PC-9 (cell line): ENCODE measurements around the gene NOTCH4. TPM values are rescaled to one million over a fixed set of nuclear protein-coding genes. Genes with fewer than 3 reads are reported as not detected.

Experiments
- BruUV-seq: library from RNA; stranded (reverse); fragments of 400-500 nt; replicated peaks from 2 replicates; lab custom pipeline; 2021; lab: Mats Ljungman, UMichigan
- CTCF ChIA-PET: fragments of 300-600 bp; sonication (Branson Sonifier 250); formaldehyde crosslinking; loops from one replicate; lab custom pipeline; 2022; ENCODE audit warnings: antibody characterized with exemption; lab: Charles Lee
- POLR2A ChIA-PET: fragments of 300-600 bp; sonication (Branson Sonifier 250); formaldehyde crosslinking; loops from one replicate; lab custom pipeline; 2022; ENCODE audit warnings: antibody characterized with exemption; ENCODE audit not compliant: unreplicated experiment; lab: Charles Lee
- DNase-seq, 2 experiments: peaks; one replicate each; pipeline versions ENCODE4 v3.0.0 to v3.0.0-alpha.2; 2015 to 2022; ENCODE audit warnings: mixed read lengths in 1 of 2
- H2AFZ ChIP-seq: fragments of 200-600 bp; sonication (generic); 2 replicates; pipeline ENCODE4 v1.8.1; 2017; ENCODE audit warnings: antibody characterized with exemption
- H3F3A ChIP-seq: fragments of 200-600 bp; sonication (generic); 2 replicates; pipeline ENCODE4 v1.8.1; 2017; ENCODE audit warnings: antibody characterized with exemption, mild to moderate bottlenecking, low read depth; ENCODE audit not compliant: insufficient read depth
- H3K27ac ChIP-seq: fragments of 200-600 bp; sonication (generic); 2 replicates; pipeline ENCODE4 v1.6.1; 2016; ENCODE audit warnings: mixed run types
- H3K27me3 ChIP-seq: fragments of 200-600 bp; sonication (generic); 2 replicates; pipeline ENCODE4 v1.6.1; 2016; ENCODE audit warnings: low read depth, mixed run types; ENCODE audit not compliant: insufficient read depth
- H3K36me3 ChIP-seq: fragments of 200-600 bp; sonication (generic); 2 replicates; pipeline ENCODE4 v1.6.1; 2016; ENCODE audit warnings: low read depth, mixed run types
- H3K4me1 ChIP-seq: fragments of 200-600 bp; sonication (generic); replicated peaks from 2 replicates; pipeline ENCODE4 v1.6.1; 2016; ENCODE audit warnings: mixed run types; ENCODE audit not compliant: insufficient read depth
- H3K4me2 ChIP-seq: fragments of 200-600 bp; sonication (generic); 2 replicates; pipeline ENCODE4 v1.6.1; 2017; ENCODE audit warnings: mixed run types
- H3K4me3 ChIP-seq: fragments of 200-600 bp; sonication (generic); 2 replicates; pipeline ENCODE4 v1.6.1; 2016; ENCODE audit warnings: mixed run types
- H3K79me2 ChIP-seq: fragments of 200-600 bp; sonication (generic); 2 replicates; pipeline ENCODE4 v1.6.1; 2017; ENCODE audit warnings: low read depth, mixed run types
- H3K9me2 ChIP-seq: fragments of 200-600 bp; sonication (generic); 2 replicates; pipeline ENCODE4 v1.8.1; 2017; ENCODE audit warnings: mild to moderate bottlenecking; ENCODE audit not compliant: insufficient read depth
- H3K9me3 ChIP-seq: fragments of 200-600 bp; sonication (generic); 2 replicates; pipeline ENCODE4 v1.8.1; 2016; ENCODE audit warnings: low read depth; ENCODE audit not compliant: insufficient read depth
- H4K20me1 ChIP-seq: fragments of 200-600 bp; sonication (generic); 2 replicates; pipeline ENCODE4 v1.8.1; 2017; ENCODE audit not compliant: insufficient read depth
- EZH2 ChIP-seq: fragments of 200-600 bp; sonication (generic); IDR thresholded peaks from 2 replicates; pipeline ENCODE4 v1.8.0; 2017; ENCODE audit warnings: antibody characterized with exemption, low read depth
- intact Hi-C: fragments of 100-400 bp; cut with micrococcal nuclease; formaldehyde crosslinking; loops from one replicate; pipeline ENCODE4 v1.10.0; 2022; ENCODE audit not compliant: unreplicated experiment
- total RNA-seq: library from RNA; stranded (reverse); gene quantifications from 2 replicates; pipeline ENCODE4 v1.2.3, GENCODE V29; 2021
- TF ChIP-seq, protein P1 (sequence below): fragments of 200-600 bp; sonication (generic); conservative IDR thresholded peaks from 2 replicates; pipeline ENCODE4 v1.6.1; 2017; ENCODE audit warnings: mixed run types, antibody characterized with exemption, mild to moderate bottlenecking, moderate library complexity

The NOTCH4 gene
- total RNA-seq, 1 experiment from 2014 or later = 1.5 TPM

DNA sequence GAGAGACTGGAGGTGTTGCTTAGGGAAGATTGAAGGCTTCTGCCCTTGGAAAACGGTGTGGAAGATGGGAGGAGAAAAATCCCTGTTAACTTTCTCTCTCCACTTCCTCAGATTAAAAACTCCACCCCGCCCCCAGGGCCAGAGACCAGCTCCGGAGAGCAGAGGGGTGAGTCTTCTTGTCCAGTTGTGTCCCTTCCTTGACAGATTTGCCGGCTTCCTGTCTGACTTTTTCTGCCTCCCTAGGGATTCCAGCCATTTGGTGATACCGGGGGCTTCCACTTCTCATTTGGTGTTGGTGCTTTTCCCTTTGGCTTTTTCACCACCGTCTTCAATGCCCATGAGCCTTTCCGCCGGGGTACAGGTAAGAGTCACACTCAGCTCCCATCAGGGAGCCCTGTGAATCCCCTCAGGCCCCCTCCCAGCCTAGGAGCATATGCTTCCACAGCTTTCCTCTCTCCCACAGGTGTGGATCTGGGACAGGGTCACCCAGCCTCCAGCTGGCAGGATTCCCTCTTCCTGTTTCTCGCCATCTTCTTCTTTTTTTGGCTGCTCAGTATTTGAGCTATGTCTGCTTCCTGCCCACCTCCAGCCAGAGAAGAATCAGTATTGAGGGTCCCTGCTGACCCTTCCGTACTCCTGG lies 44.0 kb downstream of the NOTCH4 start:
- Histone ChIP-seq H3K9me2 (no peaks in the 10 kb centered on the region), H3K9me3 (no peaks in the 10 kb centered on the region), H3K36me3 (no peaks in the 10 kb centered on the region), H3K4me3 (no peak overlapping the region), H4K20me1 (no peaks in the 10 kb centered on the region), H3K4me1 (peaks cover 21% of the 10 kb centered on the region), H3K27me3 (no peaks in the 10 kb centered on the region), H3F3A (peaks cover 21% of the 10 kb centered on the region; the same call in 1 of the 2 replicates), H2AFZ (no peak overlapping the region), H3K4me2 (peak overlapping the region; percentile 83; the same call in 1 of the 2 replicates), H3K79me2 (peaks cover 20% of the 10 kb centered on the region), H3K27ac (no peak overlapping the region)
- TF ChIP-seq EZH2 = no peak
- TF ChIP-seq, protein P1, sequence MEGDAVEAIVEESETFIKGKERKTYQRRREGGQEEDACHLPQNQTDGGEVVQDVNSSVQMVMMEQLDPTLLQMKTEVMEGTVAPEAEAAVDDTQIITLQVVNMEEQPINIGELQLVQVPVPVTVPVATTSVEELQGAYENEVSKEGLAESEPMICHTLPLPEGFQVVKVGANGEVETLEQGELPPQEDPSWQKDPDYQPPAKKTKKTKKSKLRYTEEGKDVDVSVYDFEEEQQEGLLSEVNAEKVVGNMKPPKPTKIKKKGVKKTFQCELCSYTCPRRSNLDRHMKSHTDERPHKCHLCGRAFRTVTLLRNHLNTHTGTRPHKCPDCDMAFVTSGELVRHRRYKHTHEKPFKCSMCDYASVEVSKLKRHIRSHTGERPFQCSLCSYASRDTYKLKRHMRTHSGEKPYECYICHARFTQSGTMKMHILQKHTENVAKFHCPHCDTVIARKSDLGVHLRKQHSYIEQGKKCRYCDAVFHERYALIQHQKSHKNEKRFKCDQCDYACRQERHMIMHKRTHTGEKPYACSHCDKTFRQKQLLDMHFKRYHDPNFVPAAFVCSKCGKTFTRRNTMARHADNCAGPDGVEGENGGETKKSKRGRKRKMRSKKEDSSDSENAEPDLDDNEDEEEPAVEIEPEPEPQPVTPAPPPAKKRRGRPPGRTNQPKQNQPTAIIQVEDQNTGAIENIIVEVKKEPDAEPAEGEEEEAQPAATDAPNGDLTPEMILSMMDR = no peak
- ChIA-PET POLR2A (interaction anchor here (0.7 kb wide), 1 partner anchor 1552 kb away, joined by 3 read pairs; no protein-coding TSS in a partner anchor), CTCF (interaction anchor here (0.6 kb wide), 1 partner anchor 36 kb away, joined by 3 read pairs; no protein-coding TSS in a partner anchor)
- TSS peak; percentile 6 for BruUV-seq
- intact Hi-C loops = loop anchor here (10.0 kb wide), 1 partner anchor 515 kb away; the partner anchor contains the start of genes C6orf47, CSNK2B, GPANK1 and LY6G5B
- DNase-seq = no peak

DNA sequence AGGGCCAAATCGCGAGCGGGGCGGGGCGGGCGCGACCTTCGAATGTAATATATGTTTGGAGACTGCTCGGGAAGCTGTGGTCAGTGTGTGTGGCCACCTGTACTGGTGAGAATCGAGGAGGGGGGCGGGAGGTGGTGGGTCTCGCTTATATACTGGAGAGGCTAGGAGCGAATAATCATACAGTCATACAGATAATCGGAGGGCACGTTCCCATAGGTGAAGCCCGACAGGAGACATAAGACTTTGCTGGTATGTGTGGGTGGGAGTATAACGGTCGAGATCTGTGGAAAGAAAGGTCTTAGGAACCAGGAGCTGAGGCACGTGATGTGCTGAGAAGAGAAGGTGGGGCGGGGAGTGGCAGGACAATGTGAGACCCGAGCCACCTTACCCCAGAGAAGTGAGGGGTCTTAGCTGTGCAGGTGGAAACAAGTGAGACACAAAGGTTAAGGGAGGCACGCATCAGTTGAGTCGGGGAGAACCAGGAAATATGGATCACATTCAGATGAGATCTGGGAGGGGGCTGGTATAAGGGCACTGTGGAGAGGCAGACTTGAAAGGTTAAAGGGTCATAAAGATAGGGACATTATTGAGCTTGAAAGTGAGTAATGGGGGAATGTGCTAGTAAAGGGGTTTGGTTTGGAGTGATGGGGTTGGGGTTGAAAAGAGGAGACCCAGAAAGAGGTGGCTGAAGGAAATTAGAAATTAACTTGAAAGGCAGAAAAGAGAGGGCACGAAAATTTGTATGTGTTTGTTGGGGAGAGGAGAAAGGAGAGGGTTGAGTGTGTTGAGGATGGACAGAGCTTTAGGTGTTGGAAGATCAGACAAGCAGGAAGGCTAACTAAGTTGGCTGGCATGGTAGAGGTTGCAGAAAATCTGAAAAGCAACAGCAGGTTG lies 45.1 kb downstream of the NOTCH4 start:
- no peak for DNase-seq
- Histone ChIP-seq H3K4me2 (peak overlapping the region; percentile 83), H3K9me3 (no peaks in the 10 kb centered on the region), H4K20me1 (no peaks in the 10 kb centered on the region), H3K4me3 (peak overlapping the region; percentile 98), H3K36me3 (no peaks in the 10 kb centered on the region), H3F3A (peaks cover 21% of the 10 kb centered on the region; the same call in 1 of the 2 replicates), H3K9me2 (no peaks in the 10 kb centered on the region), H2AFZ (peak overlapping the region; percentile 72), H3K79me2 (peaks cover 29% of the 10 kb centered on the region), H3K27ac (0 out of 2 replicates have a peak overlapping the region, but pooled peaks have one; percentile 86), H3K27me3 (no peaks in the 10 kb centered on the region), H3K4me1 (peaks cover 24% of the 10 kb centered on the region)
- ChIA-PET POLR2A (interaction anchor here (0.6 to 0.7 kb wide), 2 partner anchors 43 to 1553 kb away, joined by 3 to 5 read pairs; no protein-coding TSS in a partner anchor), CTCF (interaction anchor here (0.6 to 0.7 kb wide), 2 partner anchors 35 to 60 kb away, joined by 3 read pairs; no protein-coding TSS in a partner anchor)
- TF ChIP-seq, protein P1 = no peak
- TF ChIP-seq EZH2 = no peak
- intact Hi-C loops = loop anchor here (1.0 to 10.0 kb wide), 3 partner anchors 12 to 514 kb away; partner anchors contain the start of genes C6orf47, CSNK2B, GPANK1 and LY6G5B
- BruUV-seq = no TSS peak
